Measurements from ENCODE around the gene NWD2.

Gene NWD2

DNA sequence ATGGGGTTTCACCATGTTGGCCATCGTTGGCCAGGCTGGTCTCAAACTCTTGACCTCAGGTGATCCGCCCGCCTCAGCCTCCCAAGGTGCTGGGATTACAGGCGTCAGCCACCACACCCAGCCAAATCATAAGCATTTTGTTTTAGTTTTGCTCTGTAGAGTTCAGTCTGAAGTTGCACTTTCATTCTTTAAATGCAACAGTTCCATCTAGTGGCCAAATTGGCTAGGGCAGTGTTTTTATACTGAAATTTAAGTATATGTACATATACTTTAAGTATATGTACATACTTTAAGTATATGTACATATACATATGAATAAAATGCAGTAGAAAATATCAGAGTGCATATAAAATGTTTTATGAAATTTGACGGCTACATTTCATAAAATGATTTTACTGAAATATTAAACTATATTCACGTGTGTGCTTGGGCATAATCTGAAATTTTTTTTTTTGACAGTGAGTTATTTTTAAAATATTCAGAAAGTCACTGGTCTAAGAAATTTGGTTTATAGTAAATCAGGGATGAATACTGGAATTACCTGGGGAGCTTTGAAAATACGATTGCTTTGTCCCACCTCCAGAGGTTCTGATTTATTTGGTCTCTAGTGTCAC lies 145.5 kb downstream of the NWD2 start:
- no peak overlapping the region for H2BK12ac ChIP-seq (ENCODE audit: low read length in 2 of 2)
- H3K9me3 ChIP-seq (ENCODE audit: control insufficient read depth, low read length), result no peaks in the 10 kb centered on the region
- no peak overlapping the region for H2BK120ac ChIP-seq (ENCODE audit: low read depth, low read length)
- H3K9ac ChIP-seq (ENCODE audit: low read length), result no peak overlapping the region
- H2AK5ac ChIP-seq (ENCODE audit: low read length, severe bottlenecking), result no peak overlapping the region
- no peak overlapping the region for H3K23ac ChIP-seq (ENCODE audit: low read length in 2 of 2)
- H2BK15ac ChIP-seq (ENCODE audit: low read depth, poor library complexity, severe bottlenecking), result no peak overlapping the region
- no peaks in the 10 kb centered on the region for H3K4me1 ChIP-seq (ENCODE audit: control insufficient read depth, insufficient read depth, low read depth, low read length)
- no peak overlapping the region for H3K14ac ChIP-seq (ENCODE audit: low read length in 2 of 2)
- H2BK5ac ChIP-seq (ENCODE audit: low read depth, low read length, poor library complexity, severe bottlenecking), result no peak overlapping the region
- no peaks in the 10 kb centered on the region for H3K36me3 ChIP-seq (ENCODE audit: control insufficient read depth in 1 of 2, insufficient read depth in 2 of 2, low read depth in 1 of 2, low read length in 2 of 2)
- H4K91ac ChIP-seq (ENCODE audit: low read length), result no peak overlapping the region
- no peaks in the 10 kb centered on the region for H3K79me1 ChIP-seq (replicated peaks; ENCODE audit: low read length, poor library complexity, severe bottlenecking)
- H2AFZ ChIP-seq (ENCODE audit: low read depth, low read length), result no peak overlapping the region
- H3K4me3 ChIP-seq (ENCODE audit: insufficient read depth in 1 of 2, low read depth in 1 of 2, low read length in 2 of 2), result no peak overlapping the region
- peak; percentile 54 for DNase-seq
- H3K27me3 ChIP-seq (ENCODE audit: control insufficient read depth in 1 of 2, insufficient read depth in 1 of 2, low read length in 2 of 2), result no peaks in the 10 kb centered on the region
- no peak overlapping the region for H3K27ac ChIP-seq (ENCODE audit: low read length, poor library complexity, severe bottlenecking)
- H3K18ac ChIP-seq (ENCODE audit: low read depth in 1 of 2, low read length in 2 of 2), result no peak overlapping the region
- H4K8ac ChIP-seq (ENCODE audit: low read length), result no peak overlapping the region
- WGBS, result 15% methylated on average over 2 of the region's 7 CpGs
- no peak overlapping the region for H3K4me2 ChIP-seq (ENCODE audit: low read length, poor library complexity, severe bottlenecking)
- no peak overlapping the region for H3K4ac ChIP-seq (ENCODE audit: low read depth in 1 of 2, low read length in 2 of 2)

DNA sequence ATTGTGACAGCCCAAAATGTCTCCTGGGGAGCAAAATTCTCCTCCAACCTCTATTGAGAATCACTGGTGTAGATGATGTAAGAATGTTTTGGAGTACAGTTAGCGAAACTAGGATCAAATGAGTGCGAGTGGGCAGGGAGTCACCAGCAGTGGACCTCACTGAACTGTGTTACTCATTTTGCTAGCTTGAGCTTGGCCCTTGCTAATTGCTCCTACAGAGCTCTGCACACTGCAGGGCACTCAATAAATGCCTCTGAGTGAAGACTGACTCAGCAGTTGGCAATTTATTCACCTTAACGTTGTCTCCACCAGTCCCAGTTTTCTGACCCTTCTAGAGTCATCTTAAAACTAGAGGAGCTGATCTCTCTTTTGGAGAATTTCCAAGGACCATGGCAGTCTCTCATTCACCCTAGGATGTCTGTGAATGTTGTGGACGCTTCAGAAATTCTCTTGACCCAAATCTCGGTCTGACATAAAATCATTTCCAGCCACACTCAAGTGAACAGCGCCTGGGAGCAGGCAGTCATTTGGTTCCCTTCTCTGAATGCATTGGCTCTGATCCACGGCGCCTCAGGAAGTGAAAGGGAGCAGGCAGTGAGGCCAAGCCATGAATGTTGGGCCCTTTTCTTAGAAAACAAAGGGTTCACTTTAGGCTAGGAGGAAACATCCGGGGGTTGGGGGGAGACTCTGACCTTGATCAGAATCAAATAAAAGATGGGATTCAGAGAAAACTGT lies 148.1 kb downstream of the NWD2 start:
- 83% methylated on average over 9 of the region's 9 CpGs for WGBS
- Histone ChIP-seq H3K4me3 (ENCODE audit: insufficient read depth in 1 of 2, low read depth in 1 of 2, low read length in 2 of 2) (no peak overlapping the region), H3K23ac (ENCODE audit: low read length in 2 of 2) (no peak overlapping the region), H3K4ac (ENCODE audit: low read depth in 1 of 2, low read length in 2 of 2) (no peak overlapping the region), H3K27me3 (ENCODE audit: control insufficient read depth in 1 of 2, insufficient read depth in 1 of 2, low read length in 2 of 2) (no peaks in the 10 kb centered on the region), H3K4me2 (ENCODE audit: low read length, poor library complexity, severe bottlenecking) (no peak overlapping the region), H3K36me3 (ENCODE audit: control insufficient read depth in 1 of 2, insufficient read depth in 2 of 2, low read depth in 1 of 2, low read length in 2 of 2) (no peaks in the 10 kb centered on the region), H2BK120ac (ENCODE audit: low read depth, low read length) (no peak overlapping the region), H2AK5ac (ENCODE audit: low read length, severe bottlenecking) (no peak overlapping the region), H3K79me1 (replicated peaks; ENCODE audit: low read length, poor library complexity, severe bottlenecking) (no peaks in the 10 kb centered on the region), H3K9me3 (ENCODE audit: control insufficient read depth, low read length) (no peaks in the 10 kb centered on the region), H2BK5ac (ENCODE audit: low read depth, low read length, poor library complexity, severe bottlenecking) (no peak overlapping the region), H2AFZ (ENCODE audit: low read depth, low read length) (no peak overlapping the region), H3K4me1 (ENCODE audit: control insufficient read depth, insufficient read depth, low read depth, low read length) (no peaks in the 10 kb centered on the region), H3K9ac (ENCODE audit: low read length) (no peak overlapping the region), H2BK15ac (ENCODE audit: low read depth, poor library complexity, severe bottlenecking) (no peak overlapping the region), H4K8ac (ENCODE audit: low read length) (no peak overlapping the region), H3K27ac (ENCODE audit: low read length, poor library complexity, severe bottlenecking) (no peak overlapping the region), H3K14ac (ENCODE audit: low read length in 2 of 2) (no peak overlapping the region), H4K91ac (ENCODE audit: low read length) (no peak overlapping the region), H3K18ac (ENCODE audit: low read depth in 1 of 2, low read length in 2 of 2) (no peak overlapping the region), H2BK12ac (ENCODE audit: low read length in 2 of 2) (no peak overlapping the region)
- no peak for DNase-seq

- no peak overlapping the region for H2AK5ac ChIP-seq (ENCODE audit: low read length, severe bottlenecking)
- H4K8ac ChIP-seq (ENCODE audit: low read length), result no peak overlapping the region
- 90% methylated on average over 3 of the region's 3 CpGs for WGBS
- no peak overlapping the region for H3K23ac ChIP-seq (ENCODE audit: low read length in 2 of 2)
- no peak overlapping the region for H2BK12ac ChIP-seq (ENCODE audit: low read length in 2 of 2)
- H3K4me2 ChIP-seq (ENCODE audit: low read length, poor library complexity, severe bottlenecking), result no peak overlapping the region
- no peaks in the 10 kb centered on the region for H3K27me3 ChIP-seq (ENCODE audit: control insufficient read depth in 1 of 2, insufficient read depth in 1 of 2, low read length in 2 of 2)
- no peak overlapping the region for H2BK120ac ChIP-seq (ENCODE audit: low read depth, low read length)
- no peak for DNase-seq
- H3K4ac ChIP-seq (ENCODE audit: low read depth in 1 of 2, low read length in 2 of 2), result no peak overlapping the region
- no peak overlapping the region for H3K14ac ChIP-seq (ENCODE audit: low read length in 2 of 2)
- no peak overlapping the region for H3K4me3 ChIP-seq (ENCODE audit: insufficient read depth in 1 of 2, low read depth in 1 of 2, low read length in 2 of 2)
- no peaks in the 10 kb centered on the region for H3K36me3 ChIP-seq (ENCODE audit: control insufficient read depth in 1 of 2, insufficient read depth in 2 of 2, low read depth in 1 of 2, low read length in 2 of 2)
- no peak overlapping the region for H2BK5ac ChIP-seq (ENCODE audit: low read depth, low read length, poor library complexity, severe bottlenecking)
- H3K79me1 ChIP-seq (replicated peaks; ENCODE audit: low read length, poor library complexity, severe bottlenecking), result no peaks in the 10 kb centered on the region
- H3K9me3 ChIP-seq (ENCODE audit: control insufficient read depth, low read length), result no peaks in the 10 kb centered on the region
- no peak overlapping the region for H4K91ac ChIP-seq (ENCODE audit: low read length)
- no peak overlapping the region for H2BK15ac ChIP-seq (ENCODE audit: low read depth, poor library complexity, severe bottlenecking)
- H2AFZ ChIP-seq (ENCODE audit: low read depth, low read length), result no peak overlapping the region
- no peak overlapping the region for H3K18ac ChIP-seq (ENCODE audit: low read depth in 1 of 2, low read length in 2 of 2)
- H3K4me1 ChIP-seq (ENCODE audit: control insufficient read depth, insufficient read depth, low read depth, low read length), result no peaks in the 10 kb centered on the region
- H3K9ac ChIP-seq (ENCODE audit: low read length), result no peak overlapping the region
- H3K27ac ChIP-seq (ENCODE audit: low read length, poor library complexity, severe bottlenecking), result no peak overlapping the region
These were observed 148.8 kb downstream of the NWD2 start for GRCh38 chr4:37393321-37393720.

- H3K4ac ChIP-seq (ENCODE audit: low read depth in 1 of 2, low read length in 2 of 2), result no peak overlapping the region
- no peak overlapping the region for H3K14ac ChIP-seq (ENCODE audit: low read length in 2 of 2)
- H3K18ac ChIP-seq (ENCODE audit: low read depth in 1 of 2, low read length in 2 of 2), result no peak overlapping the region
- no peak overlapping the region for H3K4me3 ChIP-seq (ENCODE audit: insufficient read depth in 1 of 2, low read depth in 1 of 2, low read length in 2 of 2)
- H2AFZ ChIP-seq (ENCODE audit: low read depth, low read length), result no peak overlapping the region
- no peaks in the 10 kb centered on the region for H3K9me3 ChIP-seq (ENCODE audit: control insufficient read depth, low read length)
- H3K9ac ChIP-seq (ENCODE audit: low read length), result no peak overlapping the region
- H2AK5ac ChIP-seq (ENCODE audit: low read length, severe bottlenecking), result no peak overlapping the region
- no peak overlapping the region for H4K91ac ChIP-seq (ENCODE audit: low read length)
- 80% methylated on average over 1 of the region's 3 CpGs for WGBS
- no peaks in the 10 kb centered on the region for H3K79me1 ChIP-seq (replicated peaks; ENCODE audit: low read length, poor library complexity, severe bottlenecking)
- H3K27ac ChIP-seq (ENCODE audit: low read length, poor library complexity, severe bottlenecking), result no peak overlapping the region
- no peak overlapping the region for H4K8ac ChIP-seq (ENCODE audit: low read length)
- no peak for DNase-seq
- no peaks in the 10 kb centered on the region for H3K27me3 ChIP-seq (ENCODE audit: control insufficient read depth in 1 of 2, insufficient read depth in 1 of 2, low read length in 2 of 2)
- no peak overlapping the region for H3K4me2 ChIP-seq (ENCODE audit: low read length, poor library complexity, severe bottlenecking)
- H2BK12ac ChIP-seq (ENCODE audit: low read length in 2 of 2), result no peak overlapping the region
- no peak overlapping the region for H2BK15ac ChIP-seq (ENCODE audit: low read depth, poor library complexity, severe bottlenecking)
- no peak overlapping the region for H2BK120ac ChIP-seq (ENCODE audit: low read depth, low read length)
- no peaks in the 10 kb centered on the region for H3K4me1 ChIP-seq (ENCODE audit: control insufficient read depth, insufficient read depth, low read depth, low read length)
- H3K36me3 ChIP-seq (ENCODE audit: control insufficient read depth in 1 of 2, insufficient read depth in 2 of 2, low read depth in 1 of 2, low read length in 2 of 2), result no peaks in the 10 kb centered on the region
- H3K23ac ChIP-seq (ENCODE audit: low read length in 2 of 2), result no peak overlapping the region
- H2BK5ac ChIP-seq (ENCODE audit: low read depth, low read length, poor library complexity, severe bottlenecking), result no peak overlapping the region
These were observed 149.3 kb downstream of the NWD2 start for GRCh38 chr4:37393889-37394288.

Data from mesenchymal stem cell (in vitro differentiated cells and primary cell).